ENCODE data around the gene TMEM63A.
"Not testable (repeated sequence)": the region's sequence is repeated elsewhere in the genome, so short reads cannot be mapped to it uniquely, and the experiment has no call there.

- TF ChIP-seq E2F1 (CRISPR knock-in tag; IDR thresholded peaks at IDR 0.05); YY1 (IDR thresholded peaks at IDR 0.05; ENCODE audit: insufficient read depth, insufficient replicate concordance, low read depth, low read length); POLR2A (IDR thresholded peaks at IDR 0.05; ENCODE audit: insufficient read depth in 1 of 2, low read depth in 2 of 2, low read length in 2 of 2); ZBTB33 (CRISPR knock-in tag; IDR thresholded peaks at IDR 0.05); RAD21 (CRISPR knock-in tag; IDR thresholded peaks at IDR 0.05); MXD4 (CRISPR knock-in tag; IDR thresholded peaks at IDR 0.05); ZNF512 (CRISPR knock-in tag; IDR thresholded peaks at IDR 0.05); ZNF317 (CRISPR knock-in tag; IDR thresholded peaks at IDR 0.05); CTCF (CRISPR knock-in tag; IDR thresholded peaks at IDR 0.05): not testable (repeated sequence)
Observed at GRCh38 chr1:225887554-225888288, 5.5 kb upstream of the TMEM63A start.

Data from HepG2 (cell line).